Measurements from ENCODE around the gene LMO2. TPM values are rescaled to one million over a fixed set of nuclear protein-coding genes. Genes with fewer than 3 reads are reported as not detected.

LMO2 gene
- total RNA-seq, 1 donor, result 148 TPM

DNA sequence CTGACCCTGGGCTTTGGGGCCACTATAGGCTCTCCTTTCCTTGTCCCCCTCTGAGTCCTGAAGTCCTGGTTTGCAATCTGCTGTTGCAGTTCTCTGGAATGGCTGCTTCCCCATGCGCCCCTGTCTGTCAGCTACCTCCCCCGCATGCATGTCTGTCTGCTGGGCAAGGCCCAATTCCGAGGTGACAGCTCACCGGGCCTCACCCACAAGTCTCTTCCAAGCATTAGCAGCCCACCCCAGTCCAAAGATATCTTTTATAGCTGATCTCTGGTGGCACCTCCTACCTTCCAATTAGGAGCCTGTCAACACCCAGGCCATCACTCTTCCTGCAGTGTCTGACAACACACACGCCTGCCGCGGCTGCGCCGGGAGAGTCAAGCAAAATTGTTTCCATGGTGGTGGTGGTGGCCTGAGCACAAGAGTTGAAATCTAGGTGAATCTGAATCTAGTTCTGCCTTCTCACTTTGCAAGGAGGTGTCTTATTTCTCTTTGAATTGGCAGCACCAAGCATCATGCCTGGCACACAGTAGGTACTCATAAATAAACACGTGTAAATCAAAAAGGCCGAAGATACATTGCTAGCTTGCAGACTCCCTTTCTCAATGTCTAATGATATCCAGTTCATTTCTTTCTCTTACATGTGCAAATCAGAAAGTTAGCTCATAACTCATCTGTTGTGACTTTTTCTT, 1.2 kb upstream of the LMO2 start:
- peak in 1 of 3 donors; percentile 42 for DNase-seq (ENCODE audit: low read depth in 2 of 3, low spot score in 2 of 3)

- DNase-seq (ENCODE audit: low read depth in 2 of 3, low spot score in 2 of 3), result no peak
These were observed 2.0 kb downstream of the LMO2 start for GRCh38 chr11:33889821-33890378.

DNA sequence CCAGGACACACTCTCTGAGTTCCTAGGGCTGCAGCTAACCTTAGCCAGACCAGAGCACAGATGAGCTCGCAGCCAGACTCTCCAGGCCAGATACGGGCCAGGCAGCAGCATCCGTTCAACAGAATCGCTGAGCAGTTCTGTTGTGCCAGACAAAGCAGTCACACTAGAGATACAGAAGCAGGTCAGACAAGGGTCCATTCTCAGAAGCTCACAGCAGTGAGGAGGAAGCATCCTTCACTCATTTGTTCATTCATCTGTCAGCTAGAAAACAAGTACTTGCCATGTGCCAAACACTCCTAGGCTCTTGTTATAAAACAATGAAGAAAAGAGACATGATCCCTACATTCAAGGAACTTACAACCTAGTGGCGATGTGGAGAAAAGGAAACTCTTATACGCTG, 2.6 kb downstream of the LMO2 start:
- no peak for DNase-seq (ENCODE audit: low read depth in 2 of 3, low spot score in 2 of 3)

DNA sequence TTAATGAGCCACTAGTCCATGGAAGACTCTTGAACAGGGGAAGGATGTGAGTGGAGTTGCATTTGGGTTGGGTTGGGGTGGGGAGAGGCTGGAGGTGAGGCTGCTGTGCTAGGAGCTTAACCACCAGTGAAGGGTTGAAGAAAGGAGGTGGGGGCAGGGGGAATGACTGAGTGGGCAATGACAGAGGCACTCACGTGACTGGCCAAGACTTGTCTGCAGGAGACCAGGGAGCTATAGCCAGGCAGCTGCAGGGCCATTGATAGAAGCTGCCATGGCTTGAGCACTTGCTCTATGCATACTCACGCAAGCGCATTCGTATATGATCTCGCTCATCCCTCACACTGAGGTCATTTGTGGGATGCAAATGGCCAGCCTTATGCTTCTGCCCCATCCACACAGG, 4.0 kb downstream of the LMO2 start:
- no peak for DNase-seq (ENCODE audit: low read depth in 2 of 3, low spot score in 2 of 3)

- peak in 1 of 3 donors; percentile 48 for DNase-seq (ENCODE audit: low read depth in 2 of 3, low spot score in 2 of 3)
These were observed 6.4 kb downstream of the LMO2 start for GRCh38 chr11:33885338-33886005.

- DNase-seq (ENCODE audit: low read depth in 2 of 3, low spot score in 2 of 3), result no peak
These were observed 7.3 kb downstream of the LMO2 start for GRCh38 chr11:33884601-33885000.

- DNase-seq (ENCODE audit: low read depth in 2 of 3, low spot score in 2 of 3), result no peak
These were observed 7.8 kb downstream of the LMO2 start for GRCh38 chr11:33884035-33884434.

- no peak for DNase-seq (ENCODE audit: low read depth in 2 of 3, low spot score in 2 of 3)
These were observed 10.0 kb downstream of the LMO2 start for GRCh38 chr11:33881651-33882503.

DNA sequence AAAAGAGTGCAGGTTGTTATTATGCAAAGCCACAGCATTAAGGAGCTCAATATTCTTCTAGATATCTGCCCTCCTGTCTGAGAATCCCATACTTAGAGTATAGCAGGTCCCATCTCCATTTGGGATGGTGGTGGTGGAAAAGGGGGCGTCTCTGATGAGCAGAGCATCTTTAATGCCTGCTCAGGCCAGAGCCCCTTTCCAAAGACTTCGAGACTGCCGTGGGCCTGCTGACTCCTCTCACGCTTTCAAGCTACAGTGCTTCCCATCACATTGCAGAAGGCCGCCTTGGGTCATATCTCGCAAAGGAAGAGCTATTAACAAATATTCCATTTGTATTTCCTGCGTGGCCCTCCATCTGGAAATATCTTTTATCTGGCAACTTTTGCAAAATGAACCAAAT, 10.9 kb downstream of the LMO2 start:
- no peak for DNase-seq (ENCODE audit: low read depth in 2 of 3, low spot score in 2 of 3)

DNA sequence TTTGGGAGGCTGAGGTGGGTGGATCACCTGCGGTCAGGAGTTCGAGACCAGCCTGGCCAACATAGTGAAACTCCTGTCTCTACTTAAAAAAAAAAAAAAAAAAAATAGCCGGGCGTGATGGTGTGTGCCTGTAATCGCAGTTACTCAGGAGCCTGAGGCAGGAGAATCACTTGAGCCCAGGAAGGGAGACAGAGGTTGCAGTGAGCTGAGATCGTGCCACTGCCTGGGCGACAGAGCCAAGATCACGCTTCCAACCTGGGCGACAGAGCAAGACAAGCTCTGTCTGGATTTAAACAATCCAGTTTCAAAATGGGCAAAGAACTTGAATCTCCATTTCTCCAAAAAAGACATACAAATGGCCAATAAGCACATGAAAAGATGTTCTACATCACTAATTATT, 12.5 kb downstream of the LMO2 start:
- no peak for DNase-seq (ENCODE audit: low read depth in 2 of 3, low spot score in 2 of 3)

DNA sequence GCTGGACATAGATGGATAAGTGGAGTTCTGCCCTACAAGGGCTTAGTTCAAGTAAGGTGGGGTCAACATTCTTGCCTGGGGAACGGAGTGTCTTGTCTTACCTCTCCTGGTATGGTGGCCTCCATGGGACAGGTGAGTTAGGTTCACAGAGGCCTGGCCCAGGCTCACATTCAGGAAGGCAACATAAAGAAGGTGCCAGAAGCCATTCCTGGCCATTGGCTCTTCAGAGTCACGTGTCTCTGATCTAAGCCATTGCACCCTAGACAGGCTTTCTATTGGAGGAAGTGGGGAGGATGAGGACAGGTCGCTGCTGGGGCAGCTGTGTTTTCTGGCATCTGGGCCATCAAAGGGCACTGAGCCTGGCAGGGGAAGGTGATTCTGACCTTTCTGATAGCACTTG, 14.8 kb downstream of the LMO2 start:
- DNase-seq (ENCODE audit: low read depth in 2 of 3, low spot score in 2 of 3), result no peak

- no peak for DNase-seq (ENCODE audit: low read depth in 2 of 3, low spot score in 2 of 3)
These were observed 16.1 kb downstream of the LMO2 start for GRCh38 chr11:33875621-33876294.

GRCh38 chr11:33874910-33875490, 16.9 kb downstream of the LMO2 start:
- no peak for DNase-seq (ENCODE audit: low read depth in 2 of 3, low spot score in 2 of 3)

GRCh38 chr11:33874433-33874832, 17.4 kb downstream of the LMO2 start:
- DNase-seq (ENCODE audit: low read depth in 2 of 3, low spot score in 2 of 3), result no peak

GRCh38 chr11:33869481-33870422, 22.1 kb downstream of the LMO2 start:
- peak in 1 of 3 donors; percentile 82 for DNase-seq (ENCODE audit: low read depth in 2 of 3, low spot score in 2 of 3)

DNA sequence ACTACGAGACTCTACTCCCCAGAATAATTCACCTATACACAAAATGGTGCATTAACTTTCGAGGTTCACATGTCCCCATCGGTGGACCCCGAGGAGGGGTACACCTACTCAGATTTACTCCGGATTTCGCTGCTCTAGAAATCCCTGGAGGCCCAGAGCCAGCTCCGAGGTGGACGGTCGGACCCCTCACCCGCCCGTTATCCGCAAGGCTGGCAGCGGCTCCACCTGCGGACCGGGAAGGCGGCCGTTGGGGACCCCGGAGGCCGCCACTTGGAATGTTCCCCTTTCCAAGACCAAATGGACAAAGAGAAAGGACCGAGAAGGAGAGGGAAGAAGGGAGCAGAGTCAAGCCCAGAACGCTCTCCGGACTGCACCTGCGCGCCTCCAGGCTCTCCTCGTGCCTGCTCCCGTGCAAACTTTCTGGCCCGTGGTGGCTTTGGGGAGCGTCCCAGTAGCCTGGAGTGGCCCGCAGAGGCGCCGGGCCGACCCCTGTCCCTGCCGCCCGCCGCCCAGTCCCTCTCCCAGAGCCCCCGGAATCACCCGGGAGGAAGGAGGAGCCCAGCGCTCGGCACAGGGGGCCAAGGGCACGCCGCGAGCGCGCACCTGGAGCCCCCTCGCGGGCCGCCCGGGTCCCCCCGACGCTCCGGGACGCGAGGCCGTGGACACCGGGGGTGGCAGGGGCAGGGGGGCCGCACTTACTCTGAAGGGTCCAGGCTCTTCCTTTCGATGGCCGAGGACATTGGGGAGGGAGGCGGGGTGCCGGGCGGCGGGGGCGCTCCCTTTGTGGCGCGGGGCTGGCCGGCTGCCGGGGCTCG, 23.0 kb downstream of the LMO2 start:
- DNase-seq (ENCODE audit: low read depth in 2 of 3, low spot score in 2 of 3), result no peak

GRCh38 chr11:33867996-33868646, 23.8 kb downstream of the LMO2 start:
- no peak for DNase-seq (ENCODE audit: low read depth in 2 of 3, low spot score in 2 of 3)

DNA sequence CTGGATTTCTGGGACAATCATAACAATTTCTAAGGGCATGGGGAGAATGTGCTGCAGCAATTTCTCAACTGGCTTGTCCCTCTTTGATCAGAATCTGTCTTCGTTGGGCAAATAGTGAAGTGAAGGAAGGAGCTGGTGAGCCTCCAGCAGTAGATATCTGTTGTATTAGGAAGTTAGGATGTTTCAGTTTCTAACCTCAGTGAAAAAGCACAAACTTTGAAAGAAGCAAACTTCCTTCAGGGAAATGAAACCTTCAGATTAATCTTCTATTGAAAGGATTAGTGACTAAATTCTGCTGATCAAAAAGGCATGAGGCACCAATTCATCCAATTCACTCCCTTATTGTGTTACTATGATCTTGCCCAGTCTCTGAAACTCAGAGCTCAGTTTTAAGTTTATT, 24.3 kb downstream of the LMO2 start:
- no peak for DNase-seq (ENCODE audit: low read depth in 2 of 3, low spot score in 2 of 3)

Measured in hematopoietic multipotent progenitor cell (in vitro differentiated cells).